H1 (cell line): ENCODE measurements around the gene FOXN4. TPM values are rescaled to one million over a fixed set of nuclear protein-coding genes. Genes with fewer than 3 reads are reported as not detected.

Experiments used
- CTCF ChIA-PET: fragments of 300-600 bp; sonication (Branson Sonifier 250); formaldehyde crosslinking; loops from one replicate; lab custom pipeline; 2021; ENCODE audit not compliant: partially characterized antibody; lab: Charles Lee
- POLR2A ChIA-PET: fragments of 300-600 bp; sonication (Branson Sonifier 250); formaldehyde crosslinking; loops from one replicate; lab custom pipeline; 2021; ENCODE audit warnings: inconsistent platforms; ENCODE audit not compliant: partially characterized antibody; lab: Charles Lee
- DNase-seq, 2 experiments: peaks; one replicate each; pipeline versions ENCODE4 v3.0.0 to v3.0.0-alpha.2; 2010 to 2022; ENCODE audit warnings: low spot score in 2 of 2, low read depth in 1 of 2, mixed read lengths in 1 of 2
- FAIRE-seq: peaks from 2 replicates; lab custom pipeline; 2011; peaks lifted over from hg19 to GRCh38; lab: Jason Lieb, UNC
- H2AFZ ChIP-seq: 2 replicates; pipeline ENCODE4 v1.8.1; 2012; ENCODE audit warnings: low read length, inconsistent platforms
- H2AK5ac ChIP-seq: 2 replicates; pipeline ENCODE4 v1.6.1; 2013; ENCODE audit warnings: low read depth, low read length
- H2BK120ac ChIP-seq: replicated peaks from 2 replicates; pipeline ENCODE3; 2013; ENCODE audit warnings: low read depth, low read length, inconsistent platforms
- H2BK12ac ChIP-seq: 2 replicates; pipeline ENCODE4 v1.6.1; 2013; ENCODE audit warnings: low read depth, low read length
- H2BK15ac ChIP-seq: 2 replicates; pipeline ENCODE4 v1.6.1; 2013; ENCODE audit warnings: low read length
- H2BK20ac ChIP-seq: 2 replicates; pipeline ENCODE4 v1.6.1; 2013; ENCODE audit warnings: low read length
- H2BK5ac ChIP-seq: 2 replicates; pipeline ENCODE4 v1.6.1; 2013; ENCODE audit warnings: low read depth, low read length
- H3K14ac ChIP-seq: 2 replicates; pipeline ENCODE4 v1.6.1; 2013; ENCODE audit warnings: inconsistent platforms; ENCODE audit not compliant: insufficient read length
- H3K18ac ChIP-seq: 2 replicates; pipeline ENCODE4 v1.6.1; 2013; ENCODE audit warnings: low read length; ENCODE audit errors: extremely low read depth
- H3K23ac ChIP-seq: 2 replicates; pipeline ENCODE4 v1.6.1; 2013; ENCODE audit warnings: inconsistent platforms; ENCODE audit not compliant: insufficient read length
- H3K23me2 ChIP-seq: 2 replicates; pipeline ENCODE4 v1.6.1; 2013; ENCODE audit warnings: low read depth, low read length
- H3K27ac ChIP-seq: 2 replicates; pipeline ENCODE4 v1.6.1; 2011; ENCODE audit warnings: low read depth, low read length, inconsistent platforms
- H3K27me3 ChIP-seq, 4 experiments: replicated peaks in 1 of 4; 1 replicate in 1 of 4; 2 replicates in 3 of 4; pipeline versions ENCODE4 v1.6.1 to v1.8.1; 2011 to 2013; ENCODE audit warnings: low read length in 3 of 4, mild to moderate bottlenecking in 3 of 4, inconsistent platforms in 2 of 4, mixed read lengths in 2 of 4, moderate library complexity in 1 of 4; ENCODE audit not compliant: control insufficient read depth in 3 of 4, insufficient read depth in 3 of 4; ENCODE audit errors: extremely low read depth in 1 of 4
- H3K36me3 ChIP-seq, 4 experiments: 2 replicates each; pipeline versions ENCODE4 v1.6.1 to v1.8.1; 2011 to 2013; ENCODE audit warnings: mild to moderate bottlenecking in 4 of 4, low read length in 3 of 4, moderate library complexity in 2 of 4, control low read depth in 1 of 4, inconsistent platforms in 1 of 4; ENCODE audit not compliant: insufficient read depth in 4 of 4, control insufficient read depth in 2 of 4
- H3K4ac ChIP-seq: replicated peaks from 2 replicates; pipeline ENCODE3; 2013; ENCODE audit warnings: low read length, low read depth, mixed read lengths, inconsistent platforms; ENCODE audit not compliant: insufficient read length
- H3K4me1 ChIP-seq, 4 experiments: replicated peaks in 1 of 4; 1 replicate in 1 of 4; 2 replicates in 3 of 4; pipeline versions ENCODE4 v1.6.1 to v1.8.1; 2011 to 2013; ENCODE audit warnings: low read length in 3 of 4, inconsistent platforms in 2 of 4, mixed read lengths in 1 of 4; ENCODE audit not compliant: insufficient read depth in 4 of 4, control insufficient read depth in 3 of 4
- H3K4me2 ChIP-seq, 2 experiments: 2 replicates each; pipeline versions ENCODE4 v1.6.1 to v1.8.1; 2011 to 2013; ENCODE audit warnings: low read depth in 2 of 2, low read length in 2 of 2, control low read depth in 1 of 2, inconsistent platforms in 1 of 2, mild to moderate bottlenecking in 1 of 2; ENCODE audit not compliant: insufficient read depth in 1 of 2
- H3K4me3 ChIP-seq, 4 experiments: fragments of 200-600, 300-600 bp in 1 of 4; sonication (generic), shearing (Covaris generic), sonication (Bioruptor Twin) in 1 of 4; 2 replicates each; pipeline versions ENCODE4 v1.5.1 to v1.8.1; 2011 to 2016; ENCODE audit warnings: low read length in 4 of 4, low read depth in 3 of 4, control low read depth in 2 of 4, inconsistent platforms in 2 of 4, mild to moderate bottlenecking in 2 of 4, mixed read lengths in 1 of 4, moderate library complexity in 1 of 4; ENCODE audit not compliant: insufficient read depth in 2 of 4; ENCODE audit errors: extremely low read depth in 1 of 4
- H3K56ac ChIP-seq: replicated peaks from 2 replicates; pipeline ENCODE3; 2013; ENCODE audit warnings: low read depth, mild to moderate bottlenecking, mixed read lengths, low read length, inconsistent platforms; ENCODE audit not compliant: insufficient read length
- H3K79me1 ChIP-seq: 2 replicates; pipeline ENCODE4 v1.6.1; 2013; ENCODE audit warnings: low read depth, low read length, control low read depth
- H3K79me2 ChIP-seq, 2 experiments: 2 replicates each; pipeline versions ENCODE4 v1.6.1 to v1.8.1; 2012 to 2013; ENCODE audit warnings: low read length in 2 of 2, mild to moderate bottlenecking in 2 of 2, inconsistent platforms in 1 of 2; ENCODE audit not compliant: insufficient read depth in 2 of 2, control insufficient read depth in 1 of 2
- H3K9ac ChIP-seq, 4 experiments: replicated peaks in 1 of 4; 1 replicate in 1 of 4; 2 replicates in 3 of 4; pipeline versions ENCODE4 v1.6.1 to v1.8.1; 2011 to 2013; ENCODE audit warnings: low read depth in 3 of 4, low read length in 3 of 4, control low read depth in 2 of 4, mild to moderate bottlenecking in 2 of 4, moderate library complexity in 2 of 4, inconsistent platforms in 1 of 4; ENCODE audit errors: extremely low read depth in 1 of 4
- H3K9me3 ChIP-seq, 2 experiments: 2 replicates each; pipeline versions ENCODE4 v1.6.1 to v1.8.1; 2012 to 2013; ENCODE audit warnings: mild to moderate bottlenecking in 2 of 2, moderate library complexity in 2 of 2, control low read depth in 1 of 2, inconsistent platforms in 1 of 2, low read depth in 1 of 2, low read length in 1 of 2, mixed read lengths in 1 of 2; ENCODE audit not compliant: insufficient read depth in 2 of 2
- H4K20me1 ChIP-seq, 2 experiments: replicated peaks in 1 of 2; 2 replicates each; pipeline versions ENCODE3 to v1.8.1; 2011 to 2013; ENCODE audit warnings: inconsistent platforms in 2 of 2, low read length in 2 of 2, mild to moderate bottlenecking in 1 of 2; ENCODE audit not compliant: insufficient read depth in 2 of 2, control insufficient read depth in 1 of 2
- H4K5ac ChIP-seq: 2 replicates; pipeline ENCODE4 v1.6.1; 2013; ENCODE audit warnings: low read length, low read depth, mixed read lengths, inconsistent platforms; ENCODE audit not compliant: insufficient read length
- H4K8ac ChIP-seq: 2 replicates; pipeline ENCODE4 v1.8.0; 2013; ENCODE audit warnings: mild to moderate bottlenecking, moderate library complexity, low read length, inconsistent platforms; ENCODE audit not compliant: insufficient read depth; ENCODE audit errors: extremely low read depth
- H4K91ac ChIP-seq: replicated peaks from 2 replicates; pipeline ENCODE3; 2013; ENCODE audit warnings: low read length, mixed read lengths, inconsistent platforms; ENCODE audit not compliant: insufficient read length
- ATF3 ChIP-seq: IDR thresholded peaks from 2 replicates; pipeline ENCODE4 v1.6.1; 2011; ENCODE audit warnings: low read depth, mild to moderate bottlenecking, low read length; ENCODE audit not compliant: insufficient read depth
- E2F6 ChIP-seq: IDR thresholded peaks from 2 replicates; pipeline ENCODE4 v1.6.1; 2012; ENCODE audit warnings: inconsistent platforms
- WGBS, 2 experiments: shearing (Covaris generic) in 1 of 2; methylation state at CpG; one replicate each; pipeline versions ENCODE4 v1.1.6 to v1.1.7; 2013 to 2015; ENCODE audit warnings: low lambda C conversion rate in 2 of 2, mixed read lengths in 2 of 2, inconsistent platforms in 1 of 2, low coverage in 1 of 2, missing lambda C conversion rate in 1 of 2; ENCODE audit not compliant: insufficient replicate concordance in 2 of 2, insufficient coverage in 1 of 2, insufficient read length in 1 of 2; ENCODE audit errors: extremely low coverage in 1 of 2, missing lambda C conversion rate in 1 of 2; 5-methylcytosine and 5-hydroxymethylcytosine counted together
- polyA plus RNA-seq, 7 experiments: library from polyadenylated mRNA; depleted of rRNA in 3 of 7; stranded (reverse) in 5 of 7; unstranded in 2 of 7; fragments of >200 nt in 5 of 7; fragments of 200-250 nt in 2 of 7; gene quantifications; 1 replicate in 5 of 7; 2 replicates in 1 of 7; 4 replicates in 1 of 7; pipeline versions ENCODE4 v1.2.1 to v1.2.3, GENCODE V29; 2011 to 2013; ENCODE audit warnings: missing spikeins in 2 of 7, mixed read lengths in 2 of 7
- total RNA-seq: library from RNA; stranded (reverse); fragmentation: NEBNext Ultra II Directional; extraction: Animal tissue kit (Norgen Biotek cat#: 25700); gene quantifications from 2 replicates; pipeline ENCODE4 v1.2.1, GENCODE V29; 2021

Gene FOXN4
- total and polyA plus RNA-seq, 2 of the 8 experiments (the other 6 are each of a cell fraction or from before 2014, with no cell fraction given) = 0.26 to 0.29 TPM

GRCh38 chr12:109291117-109291516 lies 18.0 kb downstream of the FOXN4 start:
- no peak for DNase-seq
- ChIA-PET POLR2A (interaction anchor here (0.7 to 1.4 kb wide), 3 partner anchors 13 to 94 kb away, joined by 3 to 5 read pairs (median 4); no protein-coding TSS in a partner anchor), CTCF (interaction anchor here (0.6 to 1.9 kb wide), 7 partner anchors 11 to 221 kb away, joined by 3 to 5 read pairs (median 4); no protein-coding TSS in a partner anchor)
- Histone ChIP-seq H2BK20ac (peak overlapping the region; percentile 77), H3K79me2 (no peaks in the 10 kb centered on the region), H3K4me1 (peaks cover 4 to 13% (median 10%) of the 10 kb centered on the region in 4 experiments), H2BK120ac (peak overlapping the region; percentile 29), H2BK12ac (peak overlapping the region; percentile 89; the same call in 1 of the 2 replicates), H3K9me3 (no peaks in the 10 kb centered on the region), H3K23me2 (no peaks in the 10 kb centered on the region), H3K23ac (no peak overlapping the region), H3K4me2 (peak overlapping the region; percentile 66 to 69), H3K56ac (no peak overlapping the region), H3K4ac (peak overlapping the region; percentile 9), H3K79me1 (no peaks in the 10 kb centered on the region), H3K36me3 (no peaks in the 10 kb centered on the region), H3K27me3 (no peaks in the 10 kb centered on the region; a peak in 1 of 7 replicates), H3K18ac (no peak overlapping the region; the same call in 1 of the 2 replicates), H3K9ac (peak overlapping the region in 2 of 4 experiments; percentile 8 to 9; a peak in 2 of 7 replicates), H3K4me3 (peak overlapping the region in 2 of 4 experiments; percentile 10 to 51; a peak in 2 of 8 replicates)
- TF ChIP-seq E2F6 = 0 out of 2 replicates have a peak, but pooled peaks have one; percentile 9
- TF ChIP-seq ATF3 = no peak
- TF ChIP-seq, all 59 proteins: peak for 1
- Histone ChIP-seq H2BK5ac (peak overlapping the region; percentile 61; the same call in 1 of the 2 replicates), H4K8ac (no peak overlapping the region; the same call in 1 of the 2 replicates), H4K5ac (peak overlapping the region; percentile 18), H4K91ac (peak overlapping the region; percentile 70), H2AK5ac (peak overlapping the region; percentile 30; the same call in 1 of the 2 replicates), H3K14ac (no peak overlapping the region), H3K27ac (no peak overlapping the region), H2BK15ac (0 out of 2 replicates have a peak overlapping the region, but pooled peaks have one; percentile 46), H4K20me1 (no peaks in the 10 kb centered on the region), H2AFZ (peak overlapping the region; percentile 83; the same call in 1 of the 2 replicates)
- FAIRE-seq = no peak
- 64% methylated on average over 15 of the region's 15 CpGs; no CpG with 5 or more reads in 1 of the 2 experiments for WGBS, 2 experiments
